Stimulated activated naive CD8-positive, alpha-beta T cell treated with anti-CD3 and anti-CD28 coated beads, Interleukin-15, amount 100 ng/mL, for 72 hours (primary cell): ENCODE data around the gene METTL4.
"Not testable (repeated sequence)": the region's sequence is repeated elsewhere in the genome, so short reads cannot be mapped to it uniquely, and the experiment has no call there.

ENCODE experiments used
- ATAC-seq: fragments of 150-1000 bp; cut with Tn5 transposase; 2 replicates; pipeline ENCODE4 v1.10.0; 2021; ENCODE audit warnings: mild to moderate bottlenecking, moderate library complexity
- DNase-seq, 2 donors: peaks; one replicate each; pipeline ENCODE4 v3.0.0; 2021 to 2022
- H3K27ac Mint-ChIP-seq, 2 donors: one replicate each; pipeline ENCODE4 v1.8.0; 2022; ENCODE audit warnings: mild to moderate bottlenecking in 2 of 2, mixed read lengths in 2 of 2, moderate library complexity in 2 of 2
- H3K27me3 Mint-ChIP-seq: one replicate; pipeline ENCODE4 v1.8.0; 2022; ENCODE audit warnings: mixed read lengths
- H3K4me1 Mint-ChIP-seq: one replicate; pipeline ENCODE4 v1.8.0; 2022; ENCODE audit warnings: mild to moderate bottlenecking, mixed read lengths
- H3K4me3 Mint-ChIP-seq, 2 donors: one replicate each; pipeline ENCODE4 v1.8.0; 2022; ENCODE audit warnings: mild to moderate bottlenecking in 2 of 2, mixed read lengths in 2 of 2, moderate library complexity in 1 of 2
- H3K9me3 Mint-ChIP-seq, 2 donors: one replicate each; pipeline ENCODE4 v1.8.0; 2022; ENCODE audit warnings: mixed read lengths in 2 of 2

METTL4 gene

GRCh38 chr18:2572892-2573291 lies 1.6 kb upstream of the METTL4 start:
- no peaks in the 10 kb centered on the region for H3K27me3 Mint-ChIP-seq
- H3K9me3 Mint-ChIP-seq = no peaks in the 10 kb centered on the region
- peak overlapping the region; percentile 94 to 97 for H3K4me3 Mint-ChIP-seq
- no peak for DNase-seq
- no peak for ATAC-seq
- peak overlapping the region in 1 of 2 donors; percentile 66 for H3K27ac Mint-ChIP-seq
- H3K4me1 Mint-ChIP-seq = peaks cover 43% of the 10 kb centered on the region

GRCh38 chr18:2572171-2572569 lies 865 bp upstream of the METTL4 start:
- DNase-seq = no peak
- Mint-ChIP-seq H3K9me3 (no peaks in the 10 kb centered on the region), H3K27ac (peak overlapping the region; percentile 99), H3K27me3 (no peaks in the 10 kb centered on the region), H3K4me1 (peaks cover 43% of the 10 kb centered on the region), H3K4me3 (peak overlapping the region; percentile 94 to 97)
- peak; percentile 43 for ATAC-seq

GRCh38 chr18:2570772-2571199 lies 519 bp downstream of the METTL4 start:
- Mint-ChIP-seq H3K4me3 (peak overlapping the region; percentile 94 to 97), H3K27ac (peak overlapping the region; percentile 99), H3K27me3 (no peaks in the 10 kb centered on the region), H3K9me3 (no peaks in the 10 kb centered on the region), H3K4me1 (peaks cover 48% of the 10 kb centered on the region)
- DNase-seq = peak in 1 of 2 donors; percentile 69
- peak; percentile 72 for ATAC-seq

GRCh38 chr18:2569338-2570207 lies 1.7 kb downstream of the METTL4 start:
- H3K27ac Mint-ChIP-seq = no peak overlapping the region
- peak overlapping the region; percentile 29 to 97 for H3K4me3 Mint-ChIP-seq
- H3K9me3 Mint-ChIP-seq = no peaks in the 10 kb centered on the region
- no peak for DNase-seq
- ATAC-seq = no peak
- no peaks in the 10 kb centered on the region for H3K27me3 Mint-ChIP-seq
- peaks cover 58% of the 10 kb centered on the region for H3K4me1 Mint-ChIP-seq

- H3K27ac Mint-ChIP-seq = no peak overlapping the region
- H3K4me3 Mint-ChIP-seq = peak overlapping the region in 1 of 2 donors; percentile 97
- DNase-seq (no peak), ATAC-seq (no peak)
- H3K4me1 Mint-ChIP-seq = peaks cover 54% of the 10 kb centered on the region
- H3K9me3 Mint-ChIP-seq = no peaks in the 10 kb centered on the region
- no peaks in the 10 kb centered on the region for H3K27me3 Mint-ChIP-seq
Observed at GRCh38 chr18:2568605-2569004, 2.7 kb downstream of the METTL4 start.

DNA sequence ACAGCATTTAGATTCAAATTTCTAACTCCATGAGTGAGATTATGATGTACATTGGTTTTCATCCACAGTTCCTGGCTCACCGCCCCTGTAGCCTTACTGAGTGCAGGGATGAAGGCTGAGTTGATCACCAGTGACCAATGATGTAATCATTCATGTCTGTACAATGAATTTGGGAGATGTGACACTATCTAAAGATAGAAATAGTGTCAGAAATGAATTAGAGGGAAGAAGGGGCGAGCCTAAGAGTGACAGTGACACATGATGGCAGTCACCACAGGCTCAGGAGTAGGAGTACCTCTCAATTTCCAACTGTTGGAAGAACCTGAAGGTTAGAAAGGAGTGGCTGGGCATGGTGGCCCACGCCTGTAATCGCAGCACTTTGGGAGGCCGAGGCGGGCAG lies 3.2 kb downstream of the METTL4 start:
- ATAC-seq (no peak), DNase-seq (no peak)
- H3K27me3 Mint-ChIP-seq = no peaks in the 10 kb centered on the region
- H3K4me3 Mint-ChIP-seq = peak overlapping the region in 1 of 2 donors; percentile 7
- peaks cover 51% of the 10 kb centered on the region for H3K4me1 Mint-ChIP-seq
- no peaks in the 10 kb centered on the region for H3K9me3 Mint-ChIP-seq
- no peak overlapping the region for H3K27ac Mint-ChIP-seq

- Mint-ChIP-seq H3K4me3 (no peak overlapping the region), H3K4me1 (peaks cover 38% of the 10 kb centered on the region), H3K27ac (no peak overlapping the region), H3K9me3 (no peaks in the 10 kb centered on the region), H3K27me3 (no peaks in the 10 kb centered on the region)
- DNase-seq (no peak), ATAC-seq (peak; percentile 42)
Observed at GRCh38 chr18:2564373-2564772, 6.9 kb downstream of the METTL4 start.

DNA sequence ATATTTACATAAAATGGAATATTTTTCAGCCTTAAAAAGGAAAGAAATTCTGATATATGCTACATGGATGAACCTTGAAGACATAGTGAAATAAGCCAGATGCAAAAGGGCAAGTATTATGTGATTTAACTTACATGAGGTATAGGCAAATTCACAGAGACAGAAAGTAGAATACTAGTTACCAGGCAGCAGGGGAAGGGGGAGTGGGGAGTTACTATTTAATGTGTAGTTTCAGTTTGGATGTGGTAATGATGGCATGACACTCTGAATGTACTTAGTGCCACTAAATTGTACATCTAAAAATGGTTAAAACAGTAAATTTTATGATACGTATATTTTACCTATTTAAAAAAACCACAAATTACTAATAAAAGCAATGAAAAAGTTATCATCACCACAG lies 12.1 kb downstream of the METTL4 start:
- DNase-seq = no peak
- H3K27me3 Mint-ChIP-seq = no peaks in the 10 kb centered on the region

GRCh38 chr18:2557536-2557935 lies 13.8 kb downstream of the METTL4 start:
- Mint-ChIP-seq H3K27ac (no peak overlapping the region), H3K9me3 (no peaks in the 10 kb centered on the region), H3K4me1 (peaks cover 9% of the 10 kb centered on the region), H3K27me3 (no peaks in the 10 kb centered on the region), H3K4me3 (no peak overlapping the region)
- ATAC-seq = no peak
- no peak for DNase-seq

More for the DNA sequence above, 12.1 kb downstream of the METTL4 start:
- no peaks in the 10 kb centered on the region for H3K9me3 Mint-ChIP-seq
- ATAC-seq = no peak
- no peak overlapping the region for H3K4me3 Mint-ChIP-seq
- H3K4me1 Mint-ChIP-seq = peaks cover 9% of the 10 kb centered on the region
- no peak overlapping the region for H3K27ac Mint-ChIP-seq

- Mint-ChIP-seq H3K27me3 (no peaks in the 10 kb centered on the region), H3K9me3 (no peaks in the 10 kb centered on the region), H3K4me3 (no peak overlapping the region), H3K27ac (peak overlapping the region in 1 of 2 donors; percentile 0), H3K4me1 (peaks cover 9% of the 10 kb centered on the region)
- no peak for ATAC-seq
- no peak for DNase-seq
Observed at GRCh38 chr18:2555895-2556294, 15.4 kb downstream of the METTL4 start.

DNA sequence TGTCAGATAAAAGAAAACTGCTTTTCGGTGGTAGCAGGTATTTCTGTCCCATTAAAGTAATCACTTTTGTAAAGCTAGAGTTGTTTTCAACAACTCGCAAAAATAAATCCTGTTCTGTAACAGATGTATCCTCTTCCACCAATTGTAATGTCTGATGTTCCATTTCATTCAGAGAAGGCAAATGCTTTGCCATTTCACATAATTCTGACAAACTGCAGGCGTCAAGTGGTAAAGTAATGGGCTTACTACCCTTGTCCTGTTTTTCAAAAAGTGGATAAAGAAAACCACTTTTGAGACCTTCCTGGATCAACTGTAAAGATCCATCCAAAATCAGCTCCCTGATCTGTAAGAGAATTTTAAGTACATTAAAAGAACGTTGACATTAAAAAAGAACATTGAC lies 16.6 kb downstream of the METTL4 start:
- Mint-ChIP-seq H3K4me1 (peaks cover 9% of the 10 kb centered on the region), H3K27me3 (no peaks in the 10 kb centered on the region), H3K27ac (no peak overlapping the region), H3K9me3 (no peaks in the 10 kb centered on the region), H3K4me3 (no peak overlapping the region)
- DNase-seq (no peak), ATAC-seq (no peak)

DNA sequence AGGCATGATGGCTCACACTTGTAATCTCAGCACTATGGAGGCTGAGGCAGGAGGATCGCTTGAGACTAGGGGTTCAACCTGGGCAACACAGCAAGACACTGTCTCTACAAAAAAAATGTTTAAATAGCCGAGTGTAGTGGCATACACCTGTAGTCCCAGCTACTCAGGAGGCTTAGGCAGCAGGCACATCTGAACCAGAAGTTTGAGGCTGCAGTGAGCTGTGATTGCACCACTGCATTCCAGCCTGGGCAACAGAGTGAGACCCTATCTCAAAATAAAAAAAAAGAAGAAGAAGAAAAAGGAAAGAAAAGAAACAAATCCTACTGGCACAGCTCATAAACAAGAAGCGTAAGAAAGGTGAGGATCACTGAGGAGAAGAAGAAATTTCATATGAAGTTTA lies 19.9 kb downstream of the METTL4 start:
- Mint-ChIP-seq H3K9me3 (no peaks in the 10 kb centered on the region), H3K4me1 (peaks cover 5% of the 10 kb centered on the region), H3K27ac (peak overlapping the region in 1 of 2 donors; percentile 64), H3K4me3 (no peak overlapping the region), H3K27me3 (no peaks in the 10 kb centered on the region)
- no peak for DNase-seq
- ATAC-seq = no peak

DNA sequence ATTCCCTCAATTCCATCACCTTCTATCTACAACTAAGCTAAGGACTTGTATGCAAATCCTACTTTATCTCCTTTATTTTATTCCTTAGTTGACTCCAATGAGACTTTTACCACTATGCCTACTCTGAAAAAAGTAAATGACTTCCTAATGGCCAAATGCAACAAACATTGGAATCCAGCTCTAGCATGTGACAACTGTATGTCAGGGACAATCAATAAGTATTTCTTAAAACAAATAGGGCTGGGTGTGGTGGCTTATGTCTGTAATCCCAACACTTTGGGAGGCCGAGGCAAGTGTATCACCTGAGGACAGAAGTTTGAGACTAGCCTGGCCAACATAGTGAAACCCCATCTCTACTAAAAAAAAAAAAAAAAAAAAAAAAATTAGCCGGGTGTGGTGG lies 21.8 kb downstream of the METTL4 start:
- peaks cover 5% of the 10 kb centered on the region for H3K4me1 Mint-ChIP-seq
- ATAC-seq (no peak), DNase-seq (no peak)
- H3K4me3 Mint-ChIP-seq = no peak overlapping the region
- no peaks in the 10 kb centered on the region for H3K9me3 Mint-ChIP-seq
- H3K27me3 Mint-ChIP-seq = no peaks in the 10 kb centered on the region
- no peak overlapping the region for H3K27ac Mint-ChIP-seq

DNA sequence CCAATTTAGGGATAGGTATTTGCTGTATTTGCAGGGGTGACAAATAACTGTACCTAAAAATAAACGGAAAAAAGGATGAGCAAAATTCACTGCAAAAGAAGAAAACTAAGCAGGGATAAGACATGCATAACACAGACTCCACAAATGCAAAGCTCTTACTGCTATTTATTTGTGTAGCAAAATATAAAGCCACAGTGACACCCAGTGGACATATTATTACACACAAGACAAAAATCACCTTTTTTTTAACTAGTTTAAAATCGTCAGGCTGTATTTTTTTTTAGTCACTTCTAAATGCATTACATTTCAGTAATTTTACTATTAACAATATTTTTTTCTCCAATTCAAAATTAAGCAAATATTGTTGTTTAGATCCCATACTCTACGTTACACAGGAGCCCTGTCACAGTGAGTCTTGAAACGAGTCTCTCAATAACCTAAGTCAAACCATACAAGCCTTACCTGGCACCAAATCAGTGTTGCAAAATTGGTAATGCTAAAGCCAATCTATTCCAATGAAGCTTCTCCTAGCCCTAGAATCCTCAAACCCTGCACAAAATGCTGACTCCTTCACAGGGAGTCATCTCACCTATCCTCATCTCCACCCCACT lies 23.7 kb downstream of the METTL4 start:
- DNase-seq = no peak
- H3K4me1 Mint-ChIP-seq = peaks cover 5% of the 10 kb centered on the region
- H3K9me3 Mint-ChIP-seq = no peaks in the 10 kb centered on the region
- H3K27me3 Mint-ChIP-seq = no peaks in the 10 kb centered on the region
- no peak overlapping the region for H3K4me3 Mint-ChIP-seq
- no peak overlapping the region for H3K27ac Mint-ChIP-seq
- ATAC-seq = no peak

- Mint-ChIP-seq H3K4me1 (peaks cover 5% of the 10 kb centered on the region), H3K4me3 (no peak overlapping the region), H3K9me3 (no peaks in the 10 kb centered on the region), H3K27me3 (no peaks in the 10 kb centered on the region), H3K27ac (no peak overlapping the region)
- no peak for DNase-seq
- ATAC-seq = no peak
Observed at GRCh38 chr18:2545155-2545554, 26.1 kb downstream of the METTL4 start.

DNA sequence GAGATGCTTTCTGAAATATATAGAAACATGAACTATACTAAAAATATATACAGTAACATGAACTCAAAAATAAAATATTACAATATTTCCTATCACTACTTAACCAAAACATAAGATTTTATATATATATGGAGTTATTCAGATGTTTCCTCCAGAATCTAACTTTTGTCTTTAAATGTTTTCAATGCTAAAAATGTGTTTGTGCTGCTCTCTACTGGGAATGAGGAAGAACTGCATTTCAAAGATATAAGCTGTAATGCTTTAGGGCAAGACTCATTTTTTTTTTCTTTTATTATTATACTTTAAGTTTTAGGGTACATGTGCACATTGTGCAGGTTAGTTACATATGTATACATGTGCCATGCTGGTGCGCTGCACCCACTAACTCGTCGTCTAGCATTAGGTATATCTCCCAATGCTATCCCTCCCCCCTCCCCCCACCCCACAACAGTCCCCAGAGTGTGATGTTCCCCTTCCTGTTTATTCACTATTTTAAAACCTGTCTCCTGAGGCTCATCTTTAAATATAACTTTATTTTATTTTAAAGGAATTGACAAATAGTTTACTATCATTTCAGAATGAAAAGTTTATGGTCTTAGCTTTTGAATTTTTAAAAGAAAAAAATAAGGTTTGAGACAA lies 29.3 kb downstream of the METTL4 start:
- ATAC-seq, H3K27ac Mint-ChIP-seq, H3K4me3 Mint-ChIP-seq, H3K4me1 Mint-ChIP-seq, H3K27me3 Mint-ChIP-seq, DNase-seq, H3K9me3 Mint-ChIP-seq: not testable (repeated sequence)
